IMR-90 (cell line): ENCODE measurements around the gene NFE2L2. TPM values are rescaled to one million over a fixed set of nuclear protein-coding genes. Genes with fewer than 3 reads are reported as not detected.

Source experiments
- ATAC-seq: fragments of 200-7000 bp; cut with Tn5 transposase; 2 replicates; pipeline ENCODE4 v1.9.1; 2020; ENCODE audit warnings: low read depth, mild to moderate bottlenecking, moderate library complexity
- BruUV-seq: library from RNA; stranded (reverse); fragments of 400-500 nt; replicated peaks from 2 replicates; lab custom pipeline; 2021; lab: Mats Ljungman, UMichigan
- CTCF ChIA-PET: fragments of 300-600 bp; formaldehyde crosslinking; extraction: SDS; loops from one replicate; lab custom pipeline; 2021; ENCODE audit warnings: antibody characterized with exemption; lab: Yijun Ruan, JAX
- POLR2A ChIA-PET: fragments of 300-600 bp; sonication (Branson Sonifier 250); formaldehyde crosslinking; loops from one replicate; lab custom pipeline; 2022; ENCODE audit warnings: antibody characterized with exemption; ENCODE audit not compliant: unreplicated experiment; lab: Charles Lee
- DNase-seq: peaks from one replicate; pipeline ENCODE4 v3.0.0; 2013
- H2AFZ ChIP-seq: replicated peaks from 2 replicates; pipeline ENCODE3; 2013; ENCODE audit warnings: low read length, mild to moderate bottlenecking; ENCODE audit not compliant: poor library complexity
- H2AK5ac ChIP-seq: 2 replicates; pipeline ENCODE4 v1.6.1; 2013; ENCODE audit warnings: low read depth, low read length, inconsistent platforms
- H2AK9ac ChIP-seq: replicated peaks from 2 replicates; pipeline ENCODE3; 2013; ENCODE audit warnings: mild to moderate bottlenecking, low read depth, low read length, moderate library complexity; ENCODE audit not compliant: poor library complexity
- H2BK120ac ChIP-seq: 2 replicates; pipeline ENCODE4 v1.6.1; 2013; ENCODE audit warnings: low read depth, low read length, inconsistent platforms
- H2BK15ac ChIP-seq: 3 replicates; pipeline ENCODE4 v1.6.1; 2013; ENCODE audit warnings: low read depth, low read length, inconsistent platforms
- H2BK20ac ChIP-seq: 2 replicates; pipeline ENCODE4 v1.6.1; 2013; ENCODE audit warnings: low read depth, mild to moderate bottlenecking, inconsistent platforms, low read length, moderate library complexity
- H2BK5ac ChIP-seq: 2 replicates; pipeline ENCODE4 v1.6.1; 2013; ENCODE audit warnings: mild to moderate bottlenecking, low read depth, low read length, inconsistent platforms; ENCODE audit not compliant: poor library complexity, severe bottlenecking
- H3K14ac ChIP-seq: replicated peaks from 2 replicates; pipeline ENCODE4 v1.6.1; 2013; ENCODE audit warnings: low read depth, low read length, inconsistent platforms
- H3K18ac ChIP-seq: 2 replicates; pipeline ENCODE4 v1.6.1; 2013; ENCODE audit warnings: low read depth, low read length, control low read depth
- H3K23ac ChIP-seq: 2 replicates; pipeline ENCODE4 v1.6.1; 2013; ENCODE audit warnings: low read depth, low read length, inconsistent platforms
- H3K27ac ChIP-seq: 2 replicates; pipeline ENCODE4 v1.5.1; 2013; ENCODE audit warnings: mild to moderate bottlenecking, control low read depth, low read length; ENCODE audit not compliant: insufficient read depth
- H3K27me3 ChIP-seq: 2 replicates; pipeline ENCODE4 v1.6.1; 2013; ENCODE audit warnings: low read length; ENCODE audit not compliant: control insufficient read depth, insufficient read depth
- H3K36me3 ChIP-seq: 2 replicates; pipeline ENCODE4 v1.6.1; 2013; ENCODE audit warnings: low read length, mixed read lengths; ENCODE audit not compliant: control insufficient read depth, insufficient read depth
- H3K4ac ChIP-seq: 2 replicates; pipeline ENCODE4 v1.6.1; 2013; ENCODE audit warnings: low read depth, low read length, inconsistent platforms
- H3K4me1 ChIP-seq: 2 replicates; pipeline ENCODE4 v1.6.1; 2013; ENCODE audit warnings: low read length, mixed read lengths; ENCODE audit not compliant: control insufficient read depth, insufficient read depth
- H3K4me2 ChIP-seq: 2 replicates; pipeline ENCODE4 v1.6.1; 2013; ENCODE audit warnings: low read depth, mild to moderate bottlenecking, control low read depth, low read length, moderate library complexity
- H3K4me3 ChIP-seq: 2 replicates; pipeline ENCODE4 v1.5.1; 2013; ENCODE audit warnings: low read depth, mild to moderate bottlenecking, control low read depth, low read length, moderate library complexity; ENCODE audit not compliant: insufficient read depth
- H3K56ac ChIP-seq: 2 replicates; pipeline ENCODE4 v1.6.1; 2013; ENCODE audit warnings: low read length, inconsistent platforms; ENCODE audit not compliant: insufficient read depth; ENCODE audit errors: extremely low read depth
- H3K79me1 ChIP-seq, 2 experiments: 2 replicates each; pipeline ENCODE4 v1.6.1; 2013; ENCODE audit warnings: low read length in 2 of 2, inconsistent platforms in 1 of 2, low read depth in 1 of 2
- H3K9ac ChIP-seq: 2 replicates; pipeline ENCODE4 v1.6.1; 2013; ENCODE audit warnings: low read depth, low read length, control low read depth
- H3K9me1 ChIP-seq: 2 replicates; pipeline ENCODE4 v1.6.1; 2013; ENCODE audit warnings: low read length, inconsistent platforms; ENCODE audit not compliant: insufficient read depth
- H3K9me3 ChIP-seq: 2 replicates; pipeline ENCODE4 v1.6.1; 2013; ENCODE audit warnings: low read length; ENCODE audit not compliant: control insufficient read depth, insufficient read depth
- H4K20me1 ChIP-seq: 2 replicates; pipeline ENCODE4 v1.6.1; 2013; ENCODE audit warnings: low read length, inconsistent platforms; ENCODE audit not compliant: insufficient read depth
- H4K5ac ChIP-seq: 2 replicates; pipeline ENCODE4 v1.6.1; 2013; ENCODE audit warnings: mild to moderate bottlenecking, low read depth, low read length, control low read depth
- H4K8ac ChIP-seq, 2 experiments: 2 replicates each; pipeline ENCODE4 v1.6.1; 2013; ENCODE audit warnings: low read depth in 2 of 2, low read length in 2 of 2, control low read depth in 1 of 2, inconsistent platforms in 1 of 2
- H4K91ac ChIP-seq: 2 replicates; pipeline ENCODE4 v1.6.1; 2013; ENCODE audit warnings: low read depth, low read length, inconsistent platforms; ENCODE audit not compliant: insufficient read depth
- BHLHE40 ChIP-seq: fragments of 150-350 bp; IDR thresholded peaks from 2 replicates; pipeline ENCODE4 v1.6.1; 2016; ENCODE audit warnings: mild to moderate bottlenecking, low read depth, low read length
- MAFK ChIP-seq: IDR thresholded peaks from 2 replicates; pipeline ENCODE4 v1.6.1; 2012; ENCODE audit warnings: low read depth, low read length, improper control_type of control experiment
- MXI1 ChIP-seq: IDR thresholded peaks from 2 replicates; pipeline ENCODE4 v1.6.1; 2012; ENCODE audit warnings: low read depth, mild to moderate bottlenecking, low read length, moderate library complexity, borderline replicate concordance
- NFE2L2 ChIP-seq: fragments of 150-350 bp; IDR thresholded peaks from 2 replicates; pipeline ENCODE4 v1.6.1; 2016; ENCODE audit warnings: low read depth, mild to moderate bottlenecking, low read length
- RAD21 ChIP-seq: IDR thresholded peaks from 2 replicates; pipeline ENCODE4 v1.6.1; 2012; ENCODE audit warnings: low read length, improper control_type of control experiment
- RCOR1 ChIP-seq: IDR thresholded peaks from 2 replicates; pipeline ENCODE4 v1.6.1; 2012; ENCODE audit warnings: mild to moderate bottlenecking, low read length, improper control_type of control experiment; ENCODE audit not compliant: insufficient replicate concordance
- RFX5 ChIP-seq: IDR thresholded peaks from 2 replicates; pipeline ENCODE4 v1.8.0; 2012; ENCODE audit warnings: low read depth, mild to moderate bottlenecking, low read length, moderate library complexity
- SMC3 ChIP-seq: fragments of 150-350 bp; IDR thresholded peaks from 2 replicates; pipeline ENCODE4 v1.6.1; 2016; ENCODE audit warnings: low read depth, mild to moderate bottlenecking, antibody characterized with exemption, low read length, moderate library complexity
- WGBS, 2 experiments: methylation state at CpG; one replicate each; pipeline versions ENCODE4 v1.1.5 to v1.1.7; 2013; ENCODE audit warnings: missing lambda C conversion rate in 2 of 2; ENCODE audit not compliant: insufficient read length in 1 of 2; ENCODE audit errors: extremely low coverage in 2 of 2; 5-methylcytosine and 5-hydroxymethylcytosine counted together
- dilution Hi-C: fragments of 300-500 bp; cut with HindIII; formaldehyde crosslinking; loops from one replicate; pipeline ENCODE4 v1.14.3; 2018; ENCODE audit warnings: low sequenced_read_pairs; ENCODE audit not compliant: unreplicated experiment
- in situ Hi-C: fragments of 300-500 bp; cut with MboI; formaldehyde crosslinking; loops from 3 replicates; pipeline ENCODE4 v1.14.3; 2019; ENCODE audit warnings: low sequenced_read_pairs, inconsistent platforms, mixed read lengths
- intact Hi-C: fragments of 100-400 bp; cut with micrococcal nuclease; formaldehyde crosslinking; loops from 2 replicates; pipeline ENCODE4 v1.10.0; 2022
- polyA plus RNA-seq, 3 experiments: library from polyadenylated mRNA; depleted of rRNA; stranded (reverse); fragments of >200 nt; gene quantifications; 2 replicates each; pipeline ENCODE4 v1.2.3, GENCODE V29; 2012; ENCODE audit warnings: low replicate concordance in 1 of 3
- total RNA-seq: library from RNA; depleted of rRNA; stranded (reverse); fragments of >200 nt; gene quantifications from 2 replicates; pipeline ENCODE4 v1.2.3, GENCODE V29; 2012
- TF ChIP-seq, protein P1 (sequence below): conservative IDR thresholded peaks from 2 replicates; pipeline ENCODE4 v1.5.1; 2012; ENCODE audit warnings: mild to moderate bottlenecking, low read depth, low read length, improper control_type of control experiment
- TF ChIP-seq, protein P2 (sequence below): fragments of 150-350 bp; IDR thresholded peaks from 2 replicates; pipeline ENCODE4 v1.6.1; 2016; ENCODE audit warnings: low read depth, mild to moderate bottlenecking, low read length, moderate library complexity, borderline replicate concordance

The NFE2L2 gene
- total and polyA plus RNA-seq, 2 of the 4 experiments (the other 2 are of a cell fraction), result 72.7 to 83.5 TPM

DNA sequence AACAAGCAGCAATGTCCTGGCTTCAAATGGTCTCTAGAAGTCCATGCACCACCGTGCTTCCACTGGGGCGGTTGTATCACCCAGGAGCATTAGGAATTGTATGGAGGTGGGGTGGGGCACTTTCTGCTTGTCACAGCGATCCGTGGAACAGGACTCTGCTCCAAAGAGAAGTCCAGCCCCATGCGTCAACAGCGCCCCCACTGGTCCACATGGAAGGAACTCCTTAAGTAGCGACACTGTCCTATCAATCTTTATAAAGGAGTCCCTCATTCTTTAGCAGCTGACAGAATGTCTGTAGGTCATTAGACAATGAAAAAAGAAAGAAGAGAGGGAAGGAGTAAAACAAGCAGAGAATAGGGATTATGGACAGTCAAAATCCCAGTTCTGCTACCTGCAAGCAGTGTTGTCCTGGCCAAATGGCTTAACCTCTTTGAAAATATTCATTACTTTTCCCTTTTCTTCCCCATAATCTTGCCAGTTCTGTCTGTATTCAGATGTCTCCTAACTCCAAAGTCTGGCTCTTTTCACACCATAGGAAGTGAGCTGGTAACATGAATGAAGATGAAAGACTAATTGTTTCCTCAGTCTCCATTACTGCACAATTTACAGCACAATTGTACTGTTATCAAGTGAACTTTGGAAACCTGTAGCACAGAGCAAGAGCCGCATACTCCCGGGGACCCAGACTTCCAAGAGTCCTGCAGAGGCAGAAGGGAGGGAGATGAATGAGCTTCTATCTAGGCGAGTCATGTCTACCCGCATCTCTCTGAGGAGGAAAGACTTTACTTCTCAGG is 9.9 kb downstream of the NFE2L2 start:
- no peak overlapping the region for H4K5ac ChIP-seq
- no peak overlapping the region for H4K8ac ChIP-seq
- peaks cover 0 to 53% of the 10 kb centered on the region in 2 experiments; a peak in 2 of 4 replicates for H3K79me1 ChIP-seq
- no peaks in the 10 kb centered on the region; the same call in 1 of the 2 replicates for H3K9me3 ChIP-seq
- CTCF ChIA-PET, result interaction anchor here (0.7 kb wide), 2 partner anchors 84 to 90 kb away, joined by 3 read pairs; no protein-coding TSS in a partner anchor
- no peak overlapping the region for H2AK5ac ChIP-seq
- DNase-seq, result peak; percentile 52
- no peak overlapping the region for H2AK9ac ChIP-seq
- H3K4me2 ChIP-seq, result peak overlapping the region; percentile 55
- no peak overlapping the region for H2BK5ac ChIP-seq
- intact Hi-C loops (no loop called here), dilution Hi-C loops (no loop called here), in situ Hi-C loops (no loop called here)
- H3K4ac ChIP-seq, result no peak overlapping the region
- no peak overlapping the region; the same call in 1 of the 2 replicates for H3K14ac ChIP-seq
- no peak overlapping the region for H2BK120ac ChIP-seq
- H3K4me1 ChIP-seq, result peaks cover 21% of the 10 kb centered on the region
- no peak overlapping the region for H3K18ac ChIP-seq
- H4K91ac ChIP-seq, result no peak overlapping the region
- WGBS, 2 experiments, result no CpG with 5 or more reads among the region's 11 CpGs
- no peak overlapping the region for H2BK15ac ChIP-seq
- H4K20me1 ChIP-seq, result peaks cover 99% of the 10 kb centered on the region
- peak overlapping the region; percentile 79; the same call in 1 of the 2 replicates for H3K23ac ChIP-seq
- H2AFZ ChIP-seq, result no peak overlapping the region
- BruUV-seq, result no TSS peak
- H3K27me3 ChIP-seq, result no peaks in the 10 kb centered on the region
- POLR2A ChIA-PET, result interaction anchor here (0.9 to 1.2 kb wide), 2 partner anchors 9 to 11 kb away, joined by 3 read pairs; no protein-coding TSS in a partner anchor
- H3K56ac ChIP-seq, result no peak overlapping the region
- peak overlapping the region; percentile 7; the same call in 1 of the 2 replicates for H3K27ac ChIP-seq
- no peak overlapping the region for H3K4me3 ChIP-seq
- no peak overlapping the region for H3K9ac ChIP-seq
- H2BK20ac ChIP-seq, result no peak overlapping the region
- H3K36me3 ChIP-seq, result peaks cover 35% of the 10 kb centered on the region
- ATAC-seq, result peak; percentile 54
- TF ChIP-seq RFX5 (no peak), NFE2L2 (no peak), BHLHE40 (no peak), MAFK (no peak), RAD21 (peak; percentile 19; the same call in 1 of the 2 replicates), MXI1 (no peak), SMC3 (no peak), RCOR1 (no peak)
- TF ChIP-seq, protein P1, sequence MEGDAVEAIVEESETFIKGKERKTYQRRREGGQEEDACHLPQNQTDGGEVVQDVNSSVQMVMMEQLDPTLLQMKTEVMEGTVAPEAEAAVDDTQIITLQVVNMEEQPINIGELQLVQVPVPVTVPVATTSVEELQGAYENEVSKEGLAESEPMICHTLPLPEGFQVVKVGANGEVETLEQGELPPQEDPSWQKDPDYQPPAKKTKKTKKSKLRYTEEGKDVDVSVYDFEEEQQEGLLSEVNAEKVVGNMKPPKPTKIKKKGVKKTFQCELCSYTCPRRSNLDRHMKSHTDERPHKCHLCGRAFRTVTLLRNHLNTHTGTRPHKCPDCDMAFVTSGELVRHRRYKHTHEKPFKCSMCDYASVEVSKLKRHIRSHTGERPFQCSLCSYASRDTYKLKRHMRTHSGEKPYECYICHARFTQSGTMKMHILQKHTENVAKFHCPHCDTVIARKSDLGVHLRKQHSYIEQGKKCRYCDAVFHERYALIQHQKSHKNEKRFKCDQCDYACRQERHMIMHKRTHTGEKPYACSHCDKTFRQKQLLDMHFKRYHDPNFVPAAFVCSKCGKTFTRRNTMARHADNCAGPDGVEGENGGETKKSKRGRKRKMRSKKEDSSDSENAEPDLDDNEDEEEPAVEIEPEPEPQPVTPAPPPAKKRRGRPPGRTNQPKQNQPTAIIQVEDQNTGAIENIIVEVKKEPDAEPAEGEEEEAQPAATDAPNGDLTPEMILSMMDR, result peak; percentile 31
- TF ChIP-seq, protein P2, sequence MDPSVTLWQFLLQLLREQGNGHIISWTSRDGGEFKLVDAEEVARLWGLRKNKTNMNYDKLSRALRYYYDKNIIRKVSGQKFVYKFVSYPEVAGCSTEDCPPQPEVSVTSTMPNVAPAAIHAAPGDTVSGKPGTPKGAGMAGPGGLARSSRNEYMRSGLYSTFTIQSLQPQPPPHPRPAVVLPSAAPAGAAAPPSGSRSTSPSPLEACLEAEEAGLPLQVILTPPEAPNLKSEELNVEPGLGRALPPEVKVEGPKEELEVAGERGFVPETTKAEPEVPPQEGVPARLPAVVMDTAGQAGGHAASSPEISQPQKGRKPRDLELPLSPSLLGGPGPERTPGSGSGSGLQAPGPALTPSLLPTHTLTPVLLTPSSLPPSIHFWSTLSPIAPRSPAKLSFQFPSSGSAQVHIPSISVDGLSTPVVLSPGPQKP, result no peak
- peaks cover 39% of the 10 kb centered on the region for H3K9me1 ChIP-seq
